ENCODE measurements around the gene PLA2G2C. TPM values are rescaled to one million over a fixed set of nuclear protein-coding genes. Genes with fewer than 3 reads are reported as not detected.
A peak's percentile ranks its signal among the peaks of the same experiment; 100 is the strongest.

PLA2G2C gene
- total and polyA plus RNA-seq, 2 of the 13 experiments (the other 11 are each of a cell fraction or from before 2014, with no cell fraction given): not detected

DNA sequence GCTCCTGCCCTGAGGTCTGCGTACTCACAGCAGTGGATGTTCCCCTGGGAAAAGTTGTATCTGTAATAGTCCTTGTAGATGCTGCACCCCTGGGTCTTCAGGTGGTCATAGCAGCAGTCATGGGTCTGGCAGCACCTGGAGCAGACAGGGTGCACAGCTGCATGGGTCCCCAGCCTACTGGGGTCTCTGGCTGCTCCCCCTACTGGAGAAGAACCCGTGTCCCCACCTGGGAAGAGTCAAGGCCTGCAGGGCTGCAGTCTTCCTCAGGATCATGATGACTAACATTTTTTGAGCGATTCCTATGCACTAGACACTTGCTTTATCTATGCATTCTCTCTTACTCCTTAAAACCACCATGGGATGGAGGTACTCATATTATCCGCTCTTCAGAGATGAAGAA is 70.8 kb downstream of the PLA2G2C start:
- no peak overlapping the region for H2AFZ ChIP-seq (ENCODE audit: low read length)
- ATAC-seq (no peak), FAIRE-seq (no peak), DNase-seq (ENCODE audit: low spot score) (no peak)
- no peak overlapping the region for H3K4me3 ChIP-seq (replicated peaks in 1 of 3; ENCODE audit: insufficient read depth in 1 of 3, low read depth in 2 of 3, low read length in 3 of 3)
- H3K27me3 ChIP-seq (ENCODE audit: control insufficient read depth in 1 of 2, insufficient read depth in 2 of 2, low read length in 2 of 2): peaks cover 1 to 16% of the 10 kb centered on the region in 2 experiments; a peak in 2 of 5 replicates
- CTCF ChIA-PET (ENCODE audit: low intra/inter-chr PET ratio, low total read pairs): no interaction called here
- no peaks in the 10 kb centered on the region for H4K20me1 ChIP-seq (ENCODE audit: insufficient read depth, low read length)
- intact Hi-C loops (cut with micrococcal nuclease; ENCODE audit: unreplicated experiment) (no loop called here), in situ Hi-C loops (cut with HindIII; ENCODE audit: extremely low pct_ligation_motif_present, low pct_unique_long_range_greater_than_20kb) (no loop called here)
- no peaks in the 10 kb centered on the region for H3K4me1 ChIP-seq (ENCODE audit: insufficient read depth, low read length)
- POLR2A ChIA-PET: no interaction called here
- H3K4me2 ChIP-seq (ENCODE audit: low read depth, low read length): no peak overlapping the region
- TF ChIP-seq TGIF2 (CRISPR knock-in tag; IDR thresholded peaks at IDR 0.05) (no peak), ZBTB20 (CRISPR knock-in tag; IDR thresholded peaks at IDR 0.05; ENCODE audit: borderline replicate concordance, low read depth) (no peak), CTCF (CRISPR knock-in tag; IDR thresholded peaks at IDR 0.05) (peak; percentile 11; the same call in 1 of the 2 replicates)
- no peaks in the 10 kb centered on the region for H3K79me2 ChIP-seq (ENCODE audit: insufficient read depth, low read length)
- H3K9me3 ChIP-seq (ENCODE audit: low read length): no peaks in the 10 kb centered on the region
- H3K27ac ChIP-seq (ENCODE audit: extremely low read length, insufficient read depth, low read length): no peak overlapping the region
- BruUV-seq (replicated peaks): no TSS peak
- H3K9ac ChIP-seq (ENCODE audit: insufficient read depth, low read depth, low read length): no peak overlapping the region
- no peaks in the 10 kb centered on the region for H3K36me3 ChIP-seq (replicated peaks in 1 of 2; ENCODE audit: control insufficient read depth in 1 of 2, insufficient read depth in 2 of 2, low read length in 2 of 2)
- 66% methylated on average over 2 of the region's 4 CpGs for WGBS (ENCODE audit: low lambda C conversion rate)

DNA sequence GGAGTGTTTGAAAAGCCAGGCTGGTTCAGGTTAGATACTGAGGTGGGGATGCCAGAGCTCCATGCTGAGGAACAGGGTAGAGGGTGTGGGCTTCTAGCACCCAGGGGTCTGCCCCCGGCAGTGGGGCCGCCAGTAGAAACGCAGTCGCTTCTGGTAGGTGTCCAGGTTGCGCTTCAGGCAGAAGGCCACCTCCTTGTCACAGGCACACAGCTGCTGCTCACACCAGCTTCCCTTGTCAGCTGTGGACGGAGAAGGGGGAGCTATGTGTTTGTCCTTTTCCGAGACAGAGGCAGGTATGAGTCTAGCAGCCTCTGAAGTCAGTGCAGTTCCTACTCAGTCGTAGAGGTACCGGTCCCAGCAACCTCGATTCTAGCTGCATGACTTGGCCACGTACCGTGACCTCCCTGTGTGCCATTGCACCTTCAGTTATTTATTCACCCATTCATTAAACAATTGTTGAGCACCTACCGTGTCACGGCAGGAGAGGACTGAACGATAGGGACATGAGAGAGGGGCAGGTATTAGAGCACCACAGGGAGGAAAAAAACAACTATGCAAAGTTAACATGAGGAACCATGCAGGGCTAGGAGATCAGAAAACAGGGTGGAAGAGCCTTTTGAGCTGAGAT is 72.2 kb downstream of the PLA2G2C start:
- CTCF ChIA-PET (ENCODE audit: low intra/inter-chr PET ratio, low total read pairs): no interaction called here
- Histone ChIP-seq H4K20me1 (ENCODE audit: insufficient read depth, low read length) (no peaks in the 10 kb centered on the region), H3K36me3 (replicated peaks in 1 of 2; ENCODE audit: control insufficient read depth in 1 of 2, insufficient read depth in 2 of 2, low read length in 2 of 2) (no peaks in the 10 kb centered on the region), H3K79me2 (ENCODE audit: insufficient read depth, low read length) (no peaks in the 10 kb centered on the region), H3K27ac (ENCODE audit: extremely low read length, insufficient read depth, low read length) (no peak overlapping the region), H3K4me1 (ENCODE audit: insufficient read depth, low read length) (no peaks in the 10 kb centered on the region), H3K27me3 (ENCODE audit: control insufficient read depth in 1 of 2, insufficient read depth in 2 of 2, low read length in 2 of 2) (peaks cover 0 to 13% of the 10 kb centered on the region in 2 experiments; a peak in 3 of 5 replicates), H3K9ac (ENCODE audit: insufficient read depth, low read depth, low read length) (no peak overlapping the region), H3K4me2 (ENCODE audit: low read depth, low read length) (no peak overlapping the region), H3K4me3 (replicated peaks in 1 of 3; ENCODE audit: insufficient read depth in 1 of 3, low read depth in 2 of 3, low read length in 3 of 3) (no peak overlapping the region), H2AFZ (ENCODE audit: low read length) (no peak overlapping the region), H3K9me3 (ENCODE audit: low read length) (no peaks in the 10 kb centered on the region)
- BruUV-seq (replicated peaks): no TSS peak
- no peak for FAIRE-seq
- WGBS (ENCODE audit: low lambda C conversion rate): 26% methylated on average over 8 of the region's 15 CpGs
- DNase-seq (ENCODE audit: low spot score): no peak
- in situ Hi-C loops (cut with HindIII; ENCODE audit: extremely low pct_ligation_motif_present, low pct_unique_long_range_greater_than_20kb) (no loop called here), intact Hi-C loops (cut with micrococcal nuclease; ENCODE audit: unreplicated experiment) (no loop called here)
- POLR2A ChIA-PET: no interaction called here
- no peak for TF ChIP-seq SUZ12 (IDR thresholded peaks at IDR 0.05; ENCODE audit: low read depth, low read length)
- TF ChIP-seq ADNP (CRISPR knock-in tag; IDR thresholded peaks at IDR 0.05): no peak
- no peak for TF ChIP-seq ZNF788 (CRISPR knock-in tag; IDR thresholded peaks at IDR 0.05; ENCODE audit: borderline replicate concordance)
- TF ChIP-seq, protein P1, sequence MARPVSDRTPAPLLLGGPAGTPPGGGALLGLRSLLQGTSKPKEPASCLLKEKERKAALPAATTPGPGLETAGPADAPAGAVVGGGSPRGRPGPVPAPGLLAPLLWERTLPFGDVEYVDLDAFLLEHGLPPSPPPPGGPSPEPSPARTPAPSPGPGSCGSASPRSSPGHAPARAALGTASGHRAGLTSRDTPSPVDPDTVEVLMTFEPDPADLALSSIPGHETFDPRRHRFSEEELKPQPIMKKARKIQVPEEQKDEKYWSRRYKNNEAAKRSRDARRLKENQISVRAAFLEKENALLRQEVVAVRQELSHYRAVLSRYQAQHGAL (CRISPR knock-in tag; IDR thresholded peaks at IDR 0.05; ENCODE audit: not compliant biosample characterization): no peak
- ATAC-seq: no peak

Data from HepG2 (cell line).